ENCODE results near the gene ANGPTL2.

The ANGPTL2 gene

GRCh38 chr9:127131871-127132270, 9.4 kb upstream of the ANGPTL2 start:
- DNase-seq (ENCODE audit: insufficient read length, low spot score) (no peak), FAIRE-seq (no peak)
- TF ChIP-seq SPI1 (IDR thresholded peaks at IDR 0.05; ENCODE audit: low read depth, low read length) (no peak), TAF1 (IDR thresholded peaks at IDR 0.05; ENCODE audit: low read depth, low read length) (no peak), POLR2AphosphoS5 (IDR thresholded peaks at IDR 0.05; ENCODE audit: low read depth, low read length) (no peak), PAX5 (IDR thresholded peaks at IDR 0.05; ENCODE audit: insufficient read depth, low read length, severe bottlenecking) (no peak), POLR2A (IDR thresholded peaks at IDR 0.05; ENCODE audit: low read depth, low read length) (no peak), POU2F2 (IDR thresholded peaks at IDR 0.05; ENCODE audit: low read depth, low read length) (no peak)

DNA sequence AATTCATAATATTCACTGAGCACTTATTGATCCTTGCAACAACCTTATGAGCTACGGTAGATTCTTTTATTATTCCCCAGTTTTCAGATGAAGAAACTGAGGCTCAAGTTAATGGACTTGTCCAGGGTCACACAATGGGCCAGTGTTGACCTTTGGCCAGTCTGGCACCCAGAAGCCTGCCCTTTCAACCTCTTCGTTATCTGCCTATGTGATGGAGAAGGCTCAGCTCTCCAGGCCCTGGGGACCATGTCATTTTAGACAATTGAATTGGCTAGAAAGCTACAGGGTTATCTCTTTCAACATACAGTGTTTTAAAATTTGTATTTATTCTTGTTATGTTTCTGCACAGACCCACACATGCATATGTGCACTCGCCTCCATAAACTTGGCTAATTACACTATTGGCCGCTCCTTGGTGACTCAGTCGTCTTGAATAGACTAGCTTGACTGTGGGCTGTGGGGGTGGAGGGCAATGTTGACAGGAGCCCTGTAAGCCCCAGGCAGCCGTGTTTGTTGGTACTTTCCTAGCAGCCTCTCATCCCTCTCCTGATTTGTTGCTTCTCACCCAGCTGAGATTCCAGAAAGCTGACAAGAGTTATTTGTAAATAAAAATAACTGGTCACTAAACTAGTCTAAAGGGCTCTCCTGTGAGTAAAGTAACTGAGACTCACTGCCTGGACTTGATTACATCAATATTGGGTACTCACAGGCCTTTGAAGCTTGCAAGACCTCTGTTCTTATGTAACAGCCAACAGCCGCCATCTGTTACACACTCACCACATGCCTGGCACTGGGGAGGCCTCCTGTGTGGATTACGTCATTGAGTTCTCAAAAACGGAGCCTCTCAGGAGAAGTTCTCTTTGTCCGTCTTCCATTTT, 8.5 kb upstream of the ANGPTL2 start:
- FAIRE-seq (no peak), DNase-seq (ENCODE audit: insufficient read length, low spot score) (no peak)
- TF ChIP-seq TAF1 (IDR thresholded peaks at IDR 0.05; ENCODE audit: low read depth, low read length) (no peak), PAX5 (IDR thresholded peaks at IDR 0.05; ENCODE audit: insufficient read depth, low read length, severe bottlenecking) (no peak), POLR2AphosphoS5 (IDR thresholded peaks at IDR 0.05; ENCODE audit: low read depth, low read length) (no peak), SPI1 (IDR thresholded peaks at IDR 0.05; ENCODE audit: low read depth, low read length) (no peak), POU2F2 (IDR thresholded peaks at IDR 0.05; ENCODE audit: low read depth, low read length) (no peak), POLR2A (IDR thresholded peaks at IDR 0.05; ENCODE audit: low read depth, low read length) (no peak)

DNA sequence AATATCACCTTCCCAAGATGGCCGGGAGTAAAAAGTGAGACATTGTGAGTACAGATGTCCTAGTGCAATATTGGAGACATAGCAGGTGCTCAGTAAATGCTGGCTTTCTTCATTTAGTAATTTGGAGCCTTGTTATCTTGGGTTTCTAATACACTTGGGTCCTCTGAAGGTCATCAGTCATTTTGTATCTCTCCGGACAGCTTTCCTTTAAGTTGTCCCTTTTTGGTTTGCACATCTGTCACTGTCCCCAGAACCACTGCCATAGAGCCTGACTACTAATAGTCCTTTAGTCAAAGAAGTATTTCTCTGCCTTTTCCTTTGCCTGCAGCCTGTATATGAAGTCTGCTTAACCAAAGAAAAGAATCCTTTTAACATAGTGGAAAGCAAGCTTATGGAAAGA, 7.8 kb upstream of the ANGPTL2 start:
- DNase-seq (ENCODE audit: insufficient read length, low spot score) (no peak), FAIRE-seq (no peak)
- TF ChIP-seq POLR2AphosphoS5 (IDR thresholded peaks at IDR 0.05; ENCODE audit: low read depth, low read length) = no peak
- TF ChIP-seq POU2F2 (IDR thresholded peaks at IDR 0.05; ENCODE audit: low read depth, low read length) = no peak
- no peak for TF ChIP-seq PAX5 (IDR thresholded peaks at IDR 0.05; ENCODE audit: insufficient read depth, low read length, severe bottlenecking)
- TF ChIP-seq POLR2A (IDR thresholded peaks at IDR 0.05; ENCODE audit: low read depth, low read length) = no peak
- no peak for TF ChIP-seq SPI1 (IDR thresholded peaks at IDR 0.05; ENCODE audit: low read depth, low read length)
- no peak for TF ChIP-seq TAF1 (IDR thresholded peaks at IDR 0.05; ENCODE audit: low read depth, low read length)

- FAIRE-seq = no peak
- no peak for DNase-seq (ENCODE audit: insufficient read length, low spot score)
- TF ChIP-seq SPI1 (IDR thresholded peaks at IDR 0.05; ENCODE audit: low read depth, low read length) (no peak), POLR2AphosphoS5 (IDR thresholded peaks at IDR 0.05; ENCODE audit: low read depth, low read length) (no peak), PAX5 (IDR thresholded peaks at IDR 0.05; ENCODE audit: insufficient read depth, low read length, severe bottlenecking) (no peak), TAF1 (IDR thresholded peaks at IDR 0.05; ENCODE audit: low read depth, low read length) (no peak), POU2F2 (IDR thresholded peaks at IDR 0.05; ENCODE audit: low read depth, low read length) (no peak), POLR2A (IDR thresholded peaks at IDR 0.05; ENCODE audit: low read depth, low read length) (no peak)
Observed at GRCh38 chr9:127129718-127130085, 7.3 kb upstream of the ANGPTL2 start.

DNA sequence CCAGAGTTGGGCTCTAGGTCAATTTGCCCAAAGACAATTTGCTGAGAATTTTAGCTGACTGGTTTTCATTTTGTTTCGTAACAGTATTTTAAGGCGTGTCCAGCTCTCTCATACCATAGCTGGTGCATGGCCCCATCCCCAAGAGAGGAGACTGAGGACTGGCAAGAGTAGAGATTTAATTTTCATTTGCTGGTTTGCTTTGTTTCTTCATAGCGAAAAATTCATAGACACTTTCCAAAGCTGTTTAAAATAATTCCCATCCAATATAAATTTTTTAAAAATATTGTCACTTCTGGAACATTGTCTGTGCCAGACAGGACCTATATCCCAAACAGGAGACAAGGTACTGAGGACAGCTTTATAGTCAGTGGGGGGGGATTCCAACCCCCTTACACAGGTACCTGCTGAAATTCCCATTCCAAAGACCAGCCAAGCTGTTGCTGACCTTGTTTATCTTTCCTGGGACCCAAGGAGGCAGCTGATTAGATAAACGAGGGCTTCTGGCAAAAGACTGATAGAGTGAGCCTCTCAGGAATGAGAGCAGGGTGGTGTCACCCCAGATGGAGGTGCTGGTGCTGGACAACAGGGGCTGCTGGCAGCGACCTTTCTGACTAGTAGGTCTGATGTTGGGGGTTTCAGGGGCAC, 6.8 kb upstream of the ANGPTL2 start:
- TF ChIP-seq TAF1 (IDR thresholded peaks at IDR 0.05; ENCODE audit: low read depth, low read length) (no peak), POU2F2 (IDR thresholded peaks at IDR 0.05; ENCODE audit: low read depth, low read length) (no peak), PAX5 (IDR thresholded peaks at IDR 0.05; ENCODE audit: insufficient read depth, low read length, severe bottlenecking) (no peak), POLR2AphosphoS5 (IDR thresholded peaks at IDR 0.05; ENCODE audit: low read depth, low read length) (no peak), POLR2A (IDR thresholded peaks at IDR 0.05; ENCODE audit: low read depth, low read length) (no peak), SPI1 (IDR thresholded peaks at IDR 0.05; ENCODE audit: low read depth, low read length) (no peak)
- DNase-seq (ENCODE audit: insufficient read length, low spot score) (no peak), FAIRE-seq (no peak)

DNA sequence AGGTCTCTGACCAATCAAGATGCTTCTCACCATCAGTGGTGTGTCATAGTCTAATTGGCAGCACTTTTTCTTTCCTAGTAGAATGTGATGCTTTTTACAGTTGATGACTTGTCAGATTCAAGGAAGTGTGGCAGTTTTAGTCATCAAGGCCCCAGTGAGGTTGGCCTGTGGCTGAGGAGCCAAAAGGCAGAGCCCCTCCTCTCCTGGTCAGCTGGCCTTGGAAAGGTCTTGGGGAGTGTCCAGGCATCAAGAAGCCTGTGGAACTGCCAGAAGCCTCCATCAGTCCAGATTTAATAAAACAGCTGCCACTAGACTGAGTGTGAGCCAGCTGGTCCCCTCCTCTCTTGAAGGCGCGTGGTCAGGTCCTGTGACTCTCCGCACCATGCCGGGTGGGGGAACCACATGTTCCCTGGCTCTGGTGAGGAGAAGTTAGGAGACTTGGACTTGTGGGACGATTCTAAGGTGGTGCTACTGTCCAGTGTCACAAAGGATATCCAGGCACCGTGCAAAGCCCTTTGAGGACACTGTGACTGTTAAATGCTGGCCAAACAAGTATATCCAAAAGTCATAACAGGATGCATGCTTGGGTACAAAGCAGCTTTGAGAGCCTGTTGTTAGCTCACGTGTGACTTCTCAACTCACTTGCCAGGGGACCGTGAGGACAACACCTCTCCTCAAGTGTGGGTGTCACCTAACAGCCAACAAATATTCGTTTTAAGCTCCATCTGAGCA, 6.1 kb upstream of the ANGPTL2 start:
- no peak for TF ChIP-seq TAF1 (IDR thresholded peaks at IDR 0.05; ENCODE audit: low read depth, low read length)
- no peak for TF ChIP-seq POLR2A (IDR thresholded peaks at IDR 0.05; ENCODE audit: low read depth, low read length)
- TF ChIP-seq SPI1 (IDR thresholded peaks at IDR 0.05; ENCODE audit: low read depth, low read length) = no peak
- TF ChIP-seq POU2F2 (IDR thresholded peaks at IDR 0.05; ENCODE audit: low read depth, low read length) = no peak
- TF ChIP-seq PAX5 (IDR thresholded peaks at IDR 0.05; ENCODE audit: insufficient read depth, low read length, severe bottlenecking) = no peak
- DNase-seq (ENCODE audit: insufficient read length, low spot score) (no peak), FAIRE-seq (peak; percentile 52)

DNA sequence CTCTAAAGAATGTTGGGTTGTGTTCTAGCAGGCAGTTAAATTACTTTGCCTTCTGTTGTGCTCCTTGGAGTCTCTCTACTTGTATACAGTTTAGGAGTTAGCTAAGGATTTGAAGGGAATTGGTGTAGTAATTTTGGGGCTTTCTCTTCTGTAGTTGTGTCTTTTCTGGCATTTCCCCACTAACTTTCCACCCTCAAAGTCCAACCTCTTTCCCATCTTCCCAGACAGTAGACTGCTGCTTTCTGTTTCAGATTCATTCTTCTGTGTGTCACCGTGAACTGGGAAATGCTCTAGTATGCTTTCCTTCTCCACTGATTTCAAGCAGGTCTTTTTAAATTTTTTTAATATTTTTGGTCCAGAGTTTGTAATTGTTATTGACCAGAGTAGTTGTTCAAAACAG, 4.5 kb upstream of the ANGPTL2 start:
- TF ChIP-seq TAF1 (IDR thresholded peaks at IDR 0.05; ENCODE audit: low read depth, low read length) = no peak
- DNase-seq (ENCODE audit: insufficient read length, low spot score) (no peak), FAIRE-seq (no peak)

DNA sequence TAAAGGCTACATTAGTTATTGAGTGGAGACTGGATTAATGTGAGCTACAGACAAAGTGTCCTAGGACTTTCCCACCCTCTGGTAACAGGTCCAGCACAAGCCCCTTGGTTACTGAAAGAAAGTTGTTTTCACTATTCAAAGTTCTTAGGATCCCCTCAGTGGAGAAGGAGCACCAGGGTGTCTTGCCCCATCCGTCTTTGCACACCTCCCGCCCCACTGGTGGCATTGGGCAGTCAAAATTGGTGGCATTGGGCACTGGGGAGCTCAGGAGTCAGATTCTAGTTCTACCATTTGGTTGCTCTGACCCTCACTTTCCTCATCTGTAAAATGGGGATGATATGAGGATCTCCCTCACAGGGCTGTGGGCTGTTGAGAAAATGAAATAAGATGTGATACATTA, 2.4 kb upstream of the ANGPTL2 start:
- FAIRE-seq (no peak), DNase-seq (ENCODE audit: insufficient read length, low spot score) (no peak)
- TF ChIP-seq PAX5 (IDR thresholded peaks at IDR 0.05; ENCODE audit: insufficient read depth, low read length, severe bottlenecking) (no peak), TAF1 (IDR thresholded peaks at IDR 0.05; ENCODE audit: low read depth, low read length) (no peak), SPI1 (IDR thresholded peaks at IDR 0.05; ENCODE audit: low read depth, low read length) (no peak), POU2F2 (IDR thresholded peaks at IDR 0.05; ENCODE audit: low read depth, low read length) (no peak), POLR2AphosphoS5 (IDR thresholded peaks at IDR 0.05; ENCODE audit: low read depth, low read length) (no peak)

GRCh38 chr9:127124111-127124531, 1.7 kb upstream of the ANGPTL2 start:
- TF ChIP-seq POLR2A (IDR thresholded peaks at IDR 0.05; ENCODE audit: low read depth, low read length) (no peak), SPI1 (IDR thresholded peaks at IDR 0.05; ENCODE audit: low read depth, low read length) (no peak), POLR2AphosphoS5 (IDR thresholded peaks at IDR 0.05; ENCODE audit: low read depth, low read length) (no peak)
- no peak for DNase-seq (ENCODE audit: insufficient read length, low spot score)
- no peak for FAIRE-seq
